ENCODE data around the gene EHBP1L1.

The EHBP1L1 gene

GRCh38 chr11:65576867-65577755, 1.3 kb downstream of the EHBP1L1 start:
- in situ Hi-C loops (cut with HindIII; ENCODE audit: low sequenced_read_pairs), result no loop called here

- in situ Hi-C loops (cut with HindIII; ENCODE audit: low sequenced_read_pairs), result no loop called here
Measured at GRCh38 chr11:65577756-65578109, 1.9 kb downstream of the EHBP1L1 start.

- in situ Hi-C loops (cut with HindIII; ENCODE audit: low sequenced_read_pairs), result no loop called here
Measured at GRCh38 chr11:65578134-65578533, 2.3 kb downstream of the EHBP1L1 start.

DNA sequence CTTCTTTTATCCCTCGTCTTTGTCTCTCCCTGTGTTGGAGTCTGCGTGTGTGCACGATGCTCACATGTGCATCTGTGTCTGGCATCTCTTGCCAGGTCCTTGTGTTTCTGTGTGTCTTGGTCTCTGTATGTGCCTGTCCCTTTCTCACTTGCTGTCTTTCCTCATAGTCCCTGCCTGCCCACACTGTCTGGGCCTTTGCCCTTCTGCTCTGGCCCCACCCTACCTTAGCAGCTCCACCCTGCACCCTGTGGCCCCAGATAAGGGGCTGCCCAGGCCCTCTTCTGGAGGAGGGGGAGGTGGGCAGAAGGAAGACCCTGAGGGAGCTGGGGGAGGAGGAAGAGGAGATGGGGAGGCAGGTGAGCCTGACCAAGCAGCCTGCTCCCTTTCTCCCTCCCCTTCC, 2.8 kb downstream of the EHBP1L1 start:
- in situ Hi-C loops (cut with HindIII; ENCODE audit: low sequenced_read_pairs), result no loop called here

GRCh38 chr11:65579291-65579690, 3.4 kb downstream of the EHBP1L1 start:
- in situ Hi-C loops (cut with HindIII; ENCODE audit: low sequenced_read_pairs), result no loop called here

- in situ Hi-C loops (cut with HindIII; ENCODE audit: low sequenced_read_pairs), result no loop called here
Measured at GRCh38 chr11:65580031-65580692, 4.3 kb downstream of the EHBP1L1 start.

- in situ Hi-C loops (cut with HindIII; ENCODE audit: low sequenced_read_pairs), result no loop called here
Measured at GRCh38 chr11:65580756-65581155, 4.9 kb downstream of the EHBP1L1 start.

GRCh38 chr11:65581928-65582327, 6.1 kb downstream of the EHBP1L1 start:
- in situ Hi-C loops (cut with HindIII; ENCODE audit: low sequenced_read_pairs), result no loop called here

- in situ Hi-C loops (cut with HindIII; ENCODE audit: low sequenced_read_pairs), result no loop called here
Measured at GRCh38 chr11:65583589-65583988, 7.7 kb downstream of the EHBP1L1 start.

GRCh38 chr11:65584106-65584505, 8.3 kb downstream of the EHBP1L1 start:
- in situ Hi-C loops (cut with HindIII; ENCODE audit: low sequenced_read_pairs), result no loop called here

DNA sequence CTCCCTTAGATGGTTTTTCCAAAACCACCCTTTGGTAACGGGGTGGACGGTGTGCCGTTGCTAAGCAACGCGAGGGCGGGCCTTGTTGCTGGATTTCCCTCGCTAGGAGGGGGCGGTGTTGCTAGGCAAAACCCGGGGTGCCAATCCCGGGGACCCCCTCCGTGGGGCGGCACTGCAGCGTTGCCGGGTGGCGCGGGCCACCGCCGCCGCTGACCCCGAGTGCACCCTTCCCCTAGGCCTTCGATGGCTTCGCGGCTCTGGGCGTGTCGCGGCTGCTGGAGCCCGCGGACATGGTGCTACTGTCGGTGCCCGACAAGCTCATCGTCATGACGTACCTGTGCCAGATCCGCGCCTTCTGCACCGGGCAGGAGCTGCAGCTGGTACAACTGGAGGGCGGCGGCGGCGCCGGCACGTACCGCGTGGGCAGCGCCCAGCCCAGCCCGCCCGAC, 8.9 kb downstream of the EHBP1L1 start:
- in situ Hi-C loops (cut with HindIII; ENCODE audit: low sequenced_read_pairs), result no loop called here

DNA sequence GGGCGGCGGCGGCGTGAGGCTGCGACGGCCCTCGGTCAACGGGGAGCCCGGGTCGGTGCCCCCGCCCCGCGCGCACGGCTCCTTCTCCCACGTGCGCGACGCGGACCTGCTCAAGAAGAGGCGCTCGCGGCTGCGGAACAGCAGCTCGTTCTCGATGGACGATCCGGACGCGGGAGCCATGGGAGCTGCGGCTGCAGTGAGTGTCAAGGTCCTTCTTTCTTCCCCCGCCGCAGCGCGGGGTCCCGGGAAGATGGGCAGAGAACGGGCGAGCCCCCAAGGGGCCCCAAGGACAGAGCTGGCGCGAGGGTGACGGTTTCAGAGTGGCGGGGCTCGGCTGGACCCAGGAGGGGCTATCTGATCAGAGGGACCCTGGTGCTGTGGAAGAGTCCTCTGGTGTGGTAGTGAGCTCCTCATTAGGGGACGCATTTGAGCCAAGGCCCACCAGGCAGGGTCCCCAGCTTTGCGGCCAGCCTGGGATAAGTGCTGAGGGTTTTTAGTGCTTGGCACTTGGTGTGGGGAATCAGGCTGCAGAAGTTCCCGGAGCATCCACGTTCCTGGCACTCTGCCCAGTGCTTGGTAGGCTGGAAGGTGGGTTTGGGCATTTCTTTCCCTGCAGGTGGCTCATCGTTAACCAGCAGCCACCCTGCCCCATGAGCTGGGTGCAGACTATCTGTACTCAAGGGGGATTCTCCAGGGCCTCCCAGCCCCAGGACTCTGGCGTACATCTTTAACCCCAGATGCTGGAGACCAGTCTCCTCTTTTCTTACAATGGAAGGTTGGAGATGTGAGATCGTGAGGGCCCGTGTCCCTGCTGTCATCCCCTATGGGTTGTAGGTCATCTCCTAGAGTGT, 9.8 kb downstream of the EHBP1L1 start:
- in situ Hi-C loops (cut with HindIII; ENCODE audit: low sequenced_read_pairs), result no loop called here

DNA sequence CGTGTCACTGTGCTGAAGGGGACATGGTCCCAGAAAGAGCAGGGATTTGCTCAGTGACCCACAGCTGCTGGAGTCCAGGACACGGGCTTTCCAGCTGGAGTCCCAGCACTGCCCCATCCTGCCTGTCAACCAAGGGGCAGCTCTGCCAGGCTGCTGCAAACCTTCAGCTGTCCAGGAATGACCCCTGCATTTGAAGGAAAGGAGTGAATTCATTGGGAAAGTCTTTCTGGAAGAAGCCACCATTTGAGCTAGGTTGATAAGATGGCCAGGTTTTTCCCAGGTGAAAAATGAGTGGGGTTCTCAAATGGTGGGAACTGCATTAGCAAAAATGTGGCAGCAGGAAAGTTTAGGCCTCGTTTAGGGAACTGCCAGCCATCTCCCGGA, 10.4 kb downstream of the EHBP1L1 start:
- in situ Hi-C loops (cut with HindIII; ENCODE audit: low sequenced_read_pairs), result no loop called here

DNA sequence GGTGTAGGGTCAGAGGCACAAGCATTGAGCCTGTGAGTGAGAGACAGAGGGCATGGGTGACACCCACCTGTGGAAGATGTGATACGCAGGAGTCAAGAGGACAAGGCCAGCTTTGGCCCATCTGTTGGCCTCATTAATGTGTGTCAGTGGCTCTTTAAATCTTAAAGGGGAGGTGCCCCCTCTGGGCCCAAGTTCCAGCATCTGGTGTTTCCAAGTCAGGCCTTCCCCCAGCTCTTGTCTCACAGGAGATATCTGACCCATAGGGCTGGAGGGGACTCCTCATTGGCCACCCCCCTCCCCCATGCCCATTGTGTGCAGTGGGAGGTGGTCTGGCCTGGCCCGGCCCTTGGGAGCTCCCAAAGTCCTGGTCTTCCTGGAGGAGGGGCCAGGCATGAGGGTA, 10.8 kb downstream of the EHBP1L1 start:
- in situ Hi-C loops (cut with HindIII; ENCODE audit: low sequenced_read_pairs), result no loop called here

DNA sequence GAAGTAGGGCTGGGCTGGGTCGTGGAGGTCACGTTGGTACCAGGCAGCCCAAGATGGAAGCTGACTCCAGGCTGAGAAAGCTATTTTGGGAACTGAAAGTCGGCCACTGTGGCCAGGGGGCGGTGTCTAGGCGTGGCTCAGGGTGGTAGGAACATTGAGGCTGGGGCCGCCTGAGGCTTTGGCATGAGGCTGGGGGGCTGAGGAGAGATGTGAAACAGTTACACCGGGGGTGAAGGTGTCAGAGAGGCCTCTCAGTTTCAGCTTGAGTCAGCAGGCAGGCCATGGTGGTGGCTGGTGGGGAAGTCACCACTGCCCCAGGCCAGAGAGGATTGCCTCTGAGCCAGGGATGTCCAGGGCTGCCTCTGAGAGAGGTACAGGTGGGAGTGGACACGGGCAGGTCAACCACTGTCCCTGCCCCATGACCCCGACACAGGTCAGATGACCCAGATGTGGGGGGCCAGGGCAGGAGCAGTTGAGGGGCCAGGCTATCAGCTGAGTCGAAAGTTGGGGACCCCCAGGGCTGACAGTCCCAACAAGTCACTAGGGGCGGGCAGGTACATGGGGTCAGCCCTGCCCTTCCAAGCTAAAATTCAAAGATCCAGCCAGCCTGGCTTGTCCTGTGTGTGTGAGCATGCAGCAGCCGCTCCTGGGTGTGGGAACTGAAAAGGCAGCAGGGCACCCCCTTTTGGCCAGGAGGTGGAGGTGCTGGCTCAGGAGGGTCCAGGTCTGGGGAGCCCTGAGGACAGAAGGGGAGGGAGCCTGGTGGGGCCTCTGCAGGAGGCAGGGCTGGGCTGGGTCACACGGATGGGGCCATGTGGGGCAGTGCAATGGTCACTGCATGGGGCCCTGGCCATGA, 12.6 kb downstream of the EHBP1L1 start:
- in situ Hi-C loops (cut with HindIII; ENCODE audit: low sequenced_read_pairs), result no loop called here

DNA sequence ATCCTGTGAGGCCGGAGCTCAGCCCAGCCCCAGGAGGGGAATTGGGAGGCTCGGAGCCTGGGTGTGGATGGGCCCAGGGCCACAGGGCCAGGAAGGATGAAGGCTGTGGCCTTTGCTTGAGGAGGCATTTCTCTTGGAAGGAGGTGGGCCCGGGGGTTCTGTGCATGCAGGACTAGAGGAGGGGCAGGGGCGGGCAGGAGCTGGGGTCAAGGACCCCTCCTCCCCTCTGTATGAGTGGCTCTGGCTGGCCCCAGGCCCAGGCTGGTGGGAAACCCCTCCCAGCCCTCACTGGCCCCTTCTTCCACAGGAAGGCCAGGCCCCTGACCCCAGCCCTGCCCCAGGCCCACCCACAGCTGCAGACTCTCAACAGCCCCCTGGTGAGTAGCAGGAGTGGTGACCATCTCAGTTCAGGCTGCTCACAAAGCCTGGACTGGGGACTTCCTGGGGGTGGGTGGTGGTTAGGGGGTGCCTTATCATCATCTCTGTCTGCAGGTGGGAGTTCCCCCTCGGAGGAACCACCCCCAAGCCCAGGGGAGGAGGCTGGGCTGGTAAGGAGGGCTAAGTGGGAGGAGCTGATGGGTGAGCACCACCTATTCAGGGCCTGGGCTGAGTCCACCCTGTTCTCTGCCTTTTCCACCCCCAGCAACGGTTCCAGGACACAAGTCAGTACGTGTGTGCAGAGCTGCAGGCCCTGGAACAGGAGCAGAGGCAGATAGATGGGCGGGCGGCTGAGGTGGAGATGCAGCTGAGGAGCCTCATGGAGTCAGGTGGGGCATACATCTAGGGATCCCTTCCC, 13.8 kb downstream of the EHBP1L1 start:
- in situ Hi-C loops (cut with HindIII; ENCODE audit: low sequenced_read_pairs), result no loop called here

- in situ Hi-C loops (cut with HindIII; ENCODE audit: low sequenced_read_pairs), result no loop called here
Measured at GRCh38 chr11:65590240-65590738, 14.4 kb downstream of the EHBP1L1 start.

GRCh38 chr11:65591939-65592857, 16.3 kb downstream of the EHBP1L1 start:
- in situ Hi-C loops (cut with HindIII; ENCODE audit: low sequenced_read_pairs), result no loop called here

Data from DLD1 (cell line).